CD14-positive monocyte (primary cell): ENCODE results near the gene PLCB1. TPM values are rescaled to one million over a fixed set of nuclear protein-coding genes. Genes with fewer than 3 reads are reported as not detected.

Experiments
- DNase-seq, 3 donors: peaks; one replicate each; pipeline ENCODE4 v3.0.0-alpha.2; 2011 to 2022
- H2AFZ ChIP-seq: 2 replicates; pipeline ENCODE4 v1.6.0; 2012; ENCODE audit warnings: mild to moderate bottlenecking, low read depth, low read length, inconsistent platforms; ENCODE audit not compliant: insufficient read depth, poor library complexity, severe bottlenecking
- H3K27ac ChIP-seq, 2 donors: 1 replicate in 1 of 2; 2 replicates in 1 of 2; pipeline ENCODE4 v1.5.1; 2012 to 2013; ENCODE audit warnings: low read length in 2 of 2, control low read depth in 1 of 2, inconsistent platforms in 1 of 2, low read depth in 1 of 2, mild to moderate bottlenecking in 1 of 2
- H3K27me3 ChIP-seq, 2 donors: one replicate each; pipeline versions ENCODE4 v1.6.0 to v1.6.1; 2011 to 2013; ENCODE audit warnings: low read length in 2 of 2; ENCODE audit not compliant: control insufficient read depth in 2 of 2, insufficient read depth in 2 of 2
- H3K36me3 ChIP-seq, 2 donors: replicated peaks in 1 of 2; 1 replicate in 1 of 2; 2 replicates in 1 of 2; pipeline versions ENCODE4 v1.5.1 to v1.6.1; 2012 to 2013; ENCODE audit warnings: low read length in 2 of 2, control low read depth in 1 of 2, inconsistent platforms in 1 of 2, mild to moderate bottlenecking in 1 of 2; ENCODE audit not compliant: insufficient read depth in 2 of 2, control insufficient read depth in 1 of 2
- H3K4me1 ChIP-seq, 2 donors: 1 replicate in 1 of 2; 2 replicates in 1 of 2; pipeline versions ENCODE4 v1.5.1 to v1.6.1; 2012 to 2013; ENCODE audit warnings: low read length in 2 of 2, control low read depth in 1 of 2, inconsistent platforms in 1 of 2, mild to moderate bottlenecking in 1 of 2, moderate library complexity in 1 of 2; ENCODE audit not compliant: insufficient read depth in 2 of 2, control insufficient read depth in 1 of 2
- H3K4me2 ChIP-seq: replicated peaks from 2 replicates; pipeline ENCODE3; 2012; ENCODE audit warnings: low read length, moderate library complexity, mild to moderate bottlenecking; ENCODE audit not compliant: poor library complexity, severe bottlenecking; ENCODE audit errors: extremely low read depth
- H3K4me3 ChIP-seq, 3 experiments: fragments of 200-600 bp in 1 of 3; sonication (generic) in 1 of 3; replicated peaks in 1 of 3; 1 replicate in 2 of 3; 2 replicates in 1 of 3; pipeline ENCODE4 v1.5.1; 2011 to 2013; ENCODE audit warnings: low read length in 3 of 3, mild to moderate bottlenecking in 3 of 3, control low read depth in 2 of 3, low read depth in 2 of 3, inconsistent platforms in 1 of 3, moderate library complexity in 1 of 3
- H3K79me2 ChIP-seq: 2 replicates; pipeline ENCODE4 v1.6.0; 2012; ENCODE audit warnings: mild to moderate bottlenecking, control low read depth, inconsistent platforms, low read length, moderate library complexity; ENCODE audit not compliant: insufficient read depth
- H3K9ac ChIP-seq: 2 replicates; pipeline ENCODE4 v1.6.0; 2017; ENCODE audit warnings: low read length, mild to moderate bottlenecking; ENCODE audit not compliant: insufficient read depth, poor library complexity, severe bottlenecking
- H3K9me3 ChIP-seq, 2 donors: replicated peaks in 1 of 2; 1 replicate in 1 of 2; 2 replicates in 1 of 2; pipeline versions ENCODE4 v1.5.1 to v1.6.1; 2012 to 2013; ENCODE audit warnings: low read length in 2 of 2, control low read depth in 1 of 2; ENCODE audit not compliant: control insufficient read depth in 1 of 2, insufficient read depth in 1 of 2
- H4K20me1 ChIP-seq: 2 replicates; pipeline ENCODE4 v1.6.0; 2012; ENCODE audit warnings: mild to moderate bottlenecking, low read length, control low read depth, moderate library complexity; ENCODE audit not compliant: insufficient read depth
- H3K27ac Mint-ChIP-seq, 7 donors: one replicate each; pipeline ENCODE4 v1.8.0; 2020; ENCODE audit warnings: mild to moderate bottlenecking in 7 of 7, mixed read lengths in 7 of 7, moderate library complexity in 6 of 7, inconsistent platforms in 2 of 7
- H3K27me3 Mint-ChIP-seq, 3 donors: one replicate each; pipeline ENCODE4 v1.8.0; 2021 to 2022; ENCODE audit warnings: low read depth in 3 of 3, mild to moderate bottlenecking in 3 of 3, mixed read lengths in 3 of 3, moderate library complexity in 3 of 3, inconsistent platforms in 1 of 3
- H3K36me3 Mint-ChIP-seq, 2 donors: one replicate each; pipeline ENCODE4 v1.8.0; 2020; ENCODE audit warnings: mixed read lengths in 2 of 2, inconsistent platforms in 1 of 2, mild to moderate bottlenecking in 1 of 2
- H3K4me1 Mint-ChIP-seq: one replicate; pipeline ENCODE4 v1.8.0; 2020; ENCODE audit warnings: mild to moderate bottlenecking, mixed read lengths
- H3K4me3 Mint-ChIP-seq, 2 donors: one replicate each; pipeline ENCODE4 v1.8.0; 2020; ENCODE audit warnings: mild to moderate bottlenecking in 2 of 2, mixed read lengths in 2 of 2, moderate library complexity in 1 of 2
- H3K9me3 Mint-ChIP-seq, 7 donors: one replicate each; pipeline ENCODE4 v1.8.0; 2020 to 2022; ENCODE audit warnings: mixed read lengths in 7 of 7, mild to moderate bottlenecking in 6 of 7, moderate library complexity in 6 of 7, inconsistent platforms in 2 of 7
- CTCF ChIP-seq: fragments of 200-600 bp; IDR thresholded peaks from one replicate; pipeline ENCODE4 v1.8.0; 2022; ENCODE audit warnings: antibody characterized with exemption, mild to moderate bottlenecking
- WGBS: methylation state at CpG from one replicate; pipeline ENCODE4 v1.1.5; 2013; ENCODE audit warnings: missing lambda C conversion rate; ENCODE audit not compliant: insufficient coverage; 5-methylcytosine and 5-hydroxymethylcytosine counted together
- intact Hi-C, 2 donors: fragments of 100-400 bp; cut with micrococcal nuclease; formaldehyde crosslinking; loops; one replicate each; pipeline versions ENCODE4 v1.15.0 to v1.15.1; 2023
- polyA plus RNA-seq, 3 donors: library from polyadenylated mRNA; depleted of rRNA in 1 of 3; unstranded in 2 of 3; stranded (reverse) in 1 of 3; fragments of 300-500 nt in 2 of 3; fragments of >200 nt in 1 of 3; fragmentation: Illumina TruSeq in 2 of 3; gene quantifications; 1 replicate in 2 of 3; 2 replicates in 1 of 3; pipeline ENCODE4 v1.2.3, GENCODE V29; 2012 to 2021

Gene PLCB1
- polyA plus RNA-seq, 3 donors, result 8.6 to 16.4 (median 13.2) TPM

- H3K4me3 ChIP-seq, result no peak overlapping the region
- Mint-ChIP-seq H3K27me3 (peaks cover 0 to 3% (median 2%) of the 10 kb centered on the region in 3 donors), H3K4me3 (peak overlapping the region in 1 of 2 donors; percentile 57), H3K36me3 (peaks cover 17 to 24% of the 10 kb centered on the region in 2 donors), H3K9me3 (peaks cover 8 to 13% (median 10%) of the 10 kb centered on the region in 7 donors), H3K4me1 (peaks cover 26% of the 10 kb centered on the region), H3K27ac (peak overlapping the region in 4 of 7 donors; percentile 25 to 79 (median 55))
- H3K27ac ChIP-seq, result peak overlapping the region in 1 of 2 donors; percentile 9
- H3K79me2 ChIP-seq, result peaks cover 38% of the 10 kb centered on the region
- no peaks in the 10 kb centered on the region for H3K27me3 ChIP-seq
- peaks cover 0 to 7% of the 10 kb centered on the region in 2 donors for H3K9me3 ChIP-seq
- WGBS, result 0% methylated on average over 1 of the region's 4 CpGs
- intact Hi-C loops, result no loop called here
- no peak overlapping the region for H2AFZ ChIP-seq
- no peak overlapping the region for H3K4me2 ChIP-seq
- peaks cover 0 to 6% of the 10 kb centered on the region in 2 donors for H3K36me3 ChIP-seq
- peaks cover 13 to 27% of the 10 kb centered on the region in 2 donors for H3K4me1 ChIP-seq
- peaks cover 46% of the 10 kb centered on the region for H4K20me1 ChIP-seq
- H3K9ac ChIP-seq, result no peak overlapping the region
- DNase-seq, result peak in 1 of 3 donors; percentile 9
- TF ChIP-seq CTCF, result no peak
Observed at GRCh38 chr20:8161264-8162071, 29.4 kb downstream of the PLCB1 start.

GRCh38 chr20:8162610-8163009 is 30.5 kb downstream of the PLCB1 start:
- Histone ChIP-seq H4K20me1 (peaks cover 46% of the 10 kb centered on the region), H2AFZ (no peak overlapping the region), H3K4me1 (peaks cover 8 to 17% of the 10 kb centered on the region in 2 donors), H3K36me3 (peaks cover 0 to 6% of the 10 kb centered on the region in 2 donors), H3K9ac (no peak overlapping the region), H3K4me3 (no peak overlapping the region), H3K4me2 (no peak overlapping the region), H3K27me3 (no peaks in the 10 kb centered on the region), H3K9me3 (peaks cover 0 to 7% of the 10 kb centered on the region in 2 donors), H3K27ac (no peak overlapping the region), H3K79me2 (peaks cover 26% of the 10 kb centered on the region)
- Mint-ChIP-seq H3K36me3 (peaks cover 17 to 24% of the 10 kb centered on the region in 2 donors), H3K4me1 (peaks cover 17% of the 10 kb centered on the region), H3K27me3 (peaks cover 0 to 5% (median 2%) of the 10 kb centered on the region in 3 donors), H3K4me3 (no peak overlapping the region), H3K9me3 (peaks cover 8 to 13% (median 10%) of the 10 kb centered on the region in 7 donors), H3K27ac (no peak overlapping the region)
- DNase-seq, result no peak
- WGBS, result no CpG with 5 or more reads among the region's 2 CpGs
- intact Hi-C loops, result no loop called here
- TF ChIP-seq CTCF, result no peak
